Fibroblast of skin of back (primary cell): Measurements from ENCODE around the gene DBF4B.

ENCODE experiments used
- DNase-seq: peaks from one replicate; pipeline ENCODE4 v3.0.0-alpha.2; 2013

DBF4B gene

DNA sequence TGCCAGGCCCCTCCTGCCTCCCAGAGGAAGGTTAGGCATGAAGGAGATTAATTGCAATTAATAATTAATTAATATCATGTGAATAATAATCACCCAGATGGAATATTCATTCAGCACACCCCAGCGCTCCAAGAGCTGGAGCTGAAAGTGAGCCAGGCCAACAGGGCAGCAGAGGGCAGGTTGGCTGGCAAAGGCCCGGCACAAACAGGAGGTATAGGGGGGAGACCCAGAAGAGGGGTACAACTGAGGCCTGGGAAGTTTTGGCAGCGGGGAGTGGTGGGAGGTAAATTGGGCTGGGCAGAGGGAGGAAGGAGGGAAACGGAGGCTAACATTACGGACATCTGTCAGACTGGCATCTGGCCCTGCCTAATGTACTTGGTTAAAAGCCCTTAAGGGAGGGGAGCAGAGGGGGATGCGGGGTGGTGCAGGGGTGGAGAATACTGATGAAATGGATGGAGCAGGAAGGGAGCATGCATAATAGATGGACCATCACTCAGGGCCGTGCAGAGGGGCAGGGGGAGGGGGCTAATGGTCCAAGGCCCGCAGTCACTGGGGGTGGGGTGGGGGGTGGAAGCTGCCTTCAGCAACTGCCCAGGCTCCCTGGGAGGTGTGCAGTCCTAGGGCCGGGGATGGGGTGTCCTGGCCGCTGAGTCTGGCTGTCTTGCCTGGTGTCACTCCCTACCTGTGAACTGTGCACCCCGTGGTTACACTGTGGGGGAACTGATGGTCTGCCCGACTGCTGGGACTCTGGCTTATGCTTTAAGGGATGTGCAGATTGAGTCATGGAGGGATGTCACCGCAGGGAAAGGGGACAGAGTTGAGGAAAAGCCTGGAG lies 52.2 kb downstream of the DBF4B start:
- DNase-seq: no peak

DNA sequence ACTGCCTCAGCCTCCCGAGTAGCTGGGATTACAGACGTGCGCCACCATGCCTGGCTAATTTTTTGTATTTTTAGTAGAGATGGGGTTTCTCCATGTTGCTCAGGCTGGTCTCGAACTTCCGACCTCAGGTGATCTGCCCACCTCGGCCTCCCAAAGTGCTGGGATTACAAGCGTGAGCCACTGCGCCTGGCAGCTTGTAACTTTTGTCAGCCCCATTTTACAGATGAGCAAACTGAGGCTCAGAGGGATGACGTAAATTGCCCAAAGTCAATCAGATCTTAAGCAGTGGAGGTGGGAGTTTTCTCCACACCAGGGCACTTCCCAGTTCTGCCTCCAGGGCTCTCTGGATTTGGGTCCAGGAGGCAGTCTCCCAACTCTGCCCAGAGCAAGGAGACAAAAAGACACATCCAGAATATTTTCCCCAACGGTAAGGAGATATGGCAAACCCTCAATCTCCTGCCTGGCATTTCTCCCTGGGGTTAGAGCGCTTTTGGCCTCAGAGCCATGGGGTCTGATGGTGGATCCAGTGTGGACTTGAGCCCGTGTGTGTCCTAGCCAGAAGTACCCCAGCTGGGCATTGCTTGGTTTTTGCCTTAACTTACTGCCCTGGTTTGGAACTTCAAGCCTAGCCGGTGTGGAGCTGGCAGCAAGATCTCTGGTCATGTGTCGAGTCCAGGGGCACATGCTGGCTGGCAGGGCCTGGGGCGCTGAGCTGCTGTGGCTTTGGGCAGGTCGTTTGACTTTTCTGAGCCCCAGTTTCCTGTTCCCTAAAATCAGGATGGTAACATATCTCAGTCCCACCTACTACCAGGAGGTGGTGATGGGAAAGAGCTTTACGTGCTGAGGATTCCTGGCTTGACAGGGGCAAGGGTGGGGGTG lies 53.7 kb downstream of the DBF4B start:
- DNase-seq: no peak

DNA sequence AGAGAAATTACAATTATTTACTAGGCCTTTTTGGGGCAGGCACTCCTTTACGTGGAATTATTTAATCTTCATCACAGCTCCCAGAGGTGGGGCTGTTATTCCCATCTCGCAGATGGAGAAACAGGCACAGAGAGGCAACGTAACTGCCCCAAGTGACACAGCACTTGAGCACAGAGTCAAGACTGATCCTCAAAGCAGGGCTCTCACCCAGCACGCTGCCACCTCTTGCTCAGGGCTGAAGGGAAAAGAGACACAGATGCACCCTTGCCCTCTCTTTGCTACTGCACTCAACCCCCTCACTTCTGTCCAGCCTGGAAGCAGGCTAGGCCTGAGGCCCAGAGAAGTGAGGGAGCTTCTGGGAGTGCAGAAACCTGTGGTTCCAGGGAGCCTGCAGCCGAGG lies 54.7 kb downstream of the DBF4B start:
- DNase-seq: no peak

DNA sequence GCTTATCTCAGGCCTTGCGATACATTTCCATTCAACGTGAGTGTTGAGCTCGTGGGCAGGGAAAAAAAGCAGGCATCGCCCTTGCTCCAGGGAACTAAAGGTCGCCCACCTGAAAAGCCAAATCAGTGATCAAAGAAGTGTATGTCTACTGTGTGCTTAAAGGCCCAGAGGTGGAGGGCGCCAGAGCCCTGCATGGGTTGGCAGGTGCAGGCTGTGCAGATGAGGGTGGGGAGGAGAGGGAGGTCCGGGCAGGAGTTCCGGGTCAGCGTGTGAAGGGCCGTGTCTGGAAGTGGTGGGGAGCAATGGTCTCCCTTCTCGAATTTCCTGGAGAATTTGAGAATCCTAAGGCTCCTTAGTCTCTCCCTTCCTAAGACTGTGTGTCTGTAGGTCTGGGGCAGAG lies 57.5 kb downstream of the DBF4B start:
- DNase-seq: no peak

DNA sequence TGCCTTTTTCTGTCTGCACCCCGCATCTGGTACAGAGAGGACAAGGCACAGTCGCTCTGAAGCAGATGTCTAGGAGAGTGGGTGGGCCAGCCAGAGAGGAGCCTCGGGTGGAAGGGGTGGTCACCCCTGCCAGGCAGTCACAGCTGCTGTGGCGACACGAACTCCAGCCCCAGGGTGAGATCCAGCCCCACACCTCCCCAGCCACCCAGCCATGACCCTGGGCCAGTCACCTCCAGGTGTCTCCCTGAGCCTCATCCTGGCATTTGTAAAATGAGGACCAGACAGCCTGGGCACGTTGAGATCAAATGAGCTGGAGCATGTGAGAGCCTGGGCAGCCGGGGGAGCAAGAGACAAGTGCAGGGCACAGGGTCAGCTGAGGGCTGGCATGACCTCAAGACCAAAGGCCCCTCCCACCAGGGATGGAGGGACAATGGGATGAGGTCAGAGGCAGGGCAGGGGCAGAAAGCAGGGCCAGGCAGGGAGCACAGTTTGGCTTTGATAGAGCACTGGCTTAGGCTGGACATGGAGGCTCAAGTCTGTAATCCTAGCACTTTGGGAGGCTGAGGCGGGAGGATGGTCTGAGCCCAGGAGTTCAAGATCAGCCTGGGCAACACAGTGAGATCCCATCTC lies 58.1 kb downstream of the DBF4B start:
- DNase-seq: no peak

DNA sequence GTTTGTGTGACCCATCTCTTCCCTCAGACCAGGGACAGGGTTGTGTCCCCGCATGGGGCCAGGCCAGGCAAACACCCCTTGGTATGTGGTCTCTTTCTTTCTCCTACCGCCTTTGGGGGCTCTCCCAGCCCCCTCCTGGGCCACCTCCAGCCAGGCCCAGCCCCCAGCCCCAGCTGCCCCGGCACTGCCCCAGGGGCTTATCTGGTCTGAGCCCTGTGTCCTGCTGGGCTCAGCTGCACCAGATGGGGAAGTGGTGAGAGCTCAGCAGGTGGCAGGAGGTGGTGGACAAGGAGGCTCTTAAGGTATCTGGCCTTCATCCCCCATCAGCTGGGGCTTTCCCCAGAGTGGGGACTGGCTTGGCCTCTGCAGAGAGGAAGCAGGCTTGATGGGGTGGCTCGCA lies 59.0 kb downstream of the DBF4B start:
- DNase-seq: no peak

DNA sequence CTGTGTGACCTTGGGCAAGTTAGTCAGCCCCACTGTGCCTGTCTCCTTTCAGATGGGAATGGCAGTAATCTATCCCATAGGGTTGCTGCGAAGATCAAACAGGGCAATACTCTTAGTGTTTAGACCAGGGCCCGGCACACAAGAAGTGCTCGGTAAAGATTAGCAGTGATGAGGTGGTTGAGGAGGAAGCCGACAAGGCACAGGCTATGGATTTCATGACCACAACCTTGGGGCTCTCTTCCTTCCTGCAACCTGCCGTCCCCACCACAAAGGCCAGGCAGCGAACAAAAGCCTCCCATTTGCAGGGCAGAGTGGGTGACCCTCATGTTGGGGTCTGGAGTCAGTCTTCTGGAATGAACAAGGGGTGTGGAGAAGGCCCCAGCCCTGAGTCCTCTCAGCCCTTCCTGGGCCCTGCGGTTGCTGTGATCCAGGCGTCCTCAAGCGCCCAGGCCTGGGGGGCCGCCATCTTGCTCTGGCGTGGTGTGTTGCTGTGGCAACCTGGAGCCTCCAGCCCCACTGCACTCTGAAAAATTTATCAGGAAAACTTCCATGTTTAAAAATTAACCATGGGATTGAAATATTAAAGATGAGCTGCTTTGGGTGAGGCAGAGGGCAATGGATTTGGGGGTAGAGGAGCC lies 60.2 kb downstream of the DBF4B start:
- no peak for DNase-seq

DNA sequence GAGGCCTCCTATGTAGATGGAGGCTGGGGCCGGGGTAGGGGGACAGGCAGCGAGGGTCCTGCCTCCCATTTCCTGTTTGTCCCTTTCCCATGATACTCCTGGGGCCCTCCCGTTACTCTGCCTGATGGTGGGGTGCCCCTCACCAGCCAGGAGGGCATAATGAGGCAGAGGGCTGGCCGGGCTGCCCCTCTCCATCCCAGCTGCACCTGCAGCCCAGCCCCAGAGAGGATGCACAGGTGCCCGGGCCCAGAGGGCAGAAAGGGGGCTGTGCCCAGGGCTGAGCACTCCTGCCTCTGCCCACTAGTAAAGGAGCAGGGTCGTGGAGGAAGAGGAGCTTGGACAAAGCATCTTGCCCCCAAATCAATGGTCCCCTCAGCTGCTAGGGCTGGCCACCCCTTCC lies 60.8 kb downstream of the DBF4B start:
- no peak for DNase-seq

DNA sequence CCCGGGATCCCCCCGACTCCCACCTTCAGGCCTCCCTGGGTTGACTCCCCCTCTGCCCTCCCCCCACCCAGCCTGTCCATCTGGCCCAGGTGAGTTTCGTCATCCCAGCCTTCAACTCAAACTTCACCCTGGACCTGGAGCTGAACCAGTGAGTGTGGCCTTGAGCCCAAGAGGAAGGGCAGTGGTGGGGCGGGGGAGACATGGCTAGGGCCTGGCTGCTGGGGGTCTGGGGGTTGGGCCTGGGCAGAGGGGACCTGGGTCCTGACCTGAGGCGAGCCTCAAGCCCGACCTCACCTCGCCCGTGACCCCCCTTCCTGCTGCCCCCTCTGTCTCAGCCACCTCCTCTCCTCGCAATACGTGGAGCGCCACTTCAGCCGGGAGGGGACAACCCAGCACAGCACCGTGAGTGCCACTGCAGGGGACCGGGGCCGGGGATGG lies 61.2 kb downstream of the DBF4B start:
- no peak for DNase-seq

DNA sequence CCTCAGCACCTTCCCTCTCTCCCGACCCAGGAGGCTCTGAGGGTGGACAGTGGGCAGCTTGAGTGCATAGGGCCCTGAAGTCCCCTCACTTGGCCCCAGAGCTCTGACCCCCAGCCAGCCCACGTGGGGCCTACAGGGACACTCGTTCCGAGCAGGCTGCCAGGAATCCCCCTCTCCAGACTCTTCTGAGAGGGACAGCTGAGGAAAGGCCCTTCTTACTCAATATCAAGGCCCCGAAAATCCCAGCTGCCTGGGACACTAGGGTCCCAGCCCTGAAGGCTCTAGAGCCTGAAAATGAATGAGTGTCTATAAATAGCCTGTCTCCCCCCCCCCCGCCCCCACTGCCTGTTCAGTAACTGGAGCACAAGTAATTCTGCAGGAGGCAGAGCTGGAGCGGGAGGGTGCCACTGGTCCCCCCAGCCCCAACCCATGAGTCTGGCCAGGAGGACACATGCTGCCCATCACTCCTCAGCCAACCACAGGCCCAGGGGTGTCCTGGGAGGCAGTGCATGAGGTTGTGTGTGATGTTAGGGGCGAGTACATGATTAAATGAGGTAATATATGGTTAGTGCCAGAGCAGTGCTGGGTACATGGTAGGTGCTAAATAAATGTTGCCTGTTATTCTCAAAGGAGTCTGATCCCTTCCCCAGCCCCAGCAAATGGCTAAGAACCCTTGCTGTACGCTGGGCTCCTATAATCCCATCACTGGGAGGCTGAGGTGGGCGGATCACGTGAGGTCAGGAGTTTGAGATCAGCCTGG lies 61.9 kb downstream of the DBF4B start:
- DNase-seq: no peak

DNA sequence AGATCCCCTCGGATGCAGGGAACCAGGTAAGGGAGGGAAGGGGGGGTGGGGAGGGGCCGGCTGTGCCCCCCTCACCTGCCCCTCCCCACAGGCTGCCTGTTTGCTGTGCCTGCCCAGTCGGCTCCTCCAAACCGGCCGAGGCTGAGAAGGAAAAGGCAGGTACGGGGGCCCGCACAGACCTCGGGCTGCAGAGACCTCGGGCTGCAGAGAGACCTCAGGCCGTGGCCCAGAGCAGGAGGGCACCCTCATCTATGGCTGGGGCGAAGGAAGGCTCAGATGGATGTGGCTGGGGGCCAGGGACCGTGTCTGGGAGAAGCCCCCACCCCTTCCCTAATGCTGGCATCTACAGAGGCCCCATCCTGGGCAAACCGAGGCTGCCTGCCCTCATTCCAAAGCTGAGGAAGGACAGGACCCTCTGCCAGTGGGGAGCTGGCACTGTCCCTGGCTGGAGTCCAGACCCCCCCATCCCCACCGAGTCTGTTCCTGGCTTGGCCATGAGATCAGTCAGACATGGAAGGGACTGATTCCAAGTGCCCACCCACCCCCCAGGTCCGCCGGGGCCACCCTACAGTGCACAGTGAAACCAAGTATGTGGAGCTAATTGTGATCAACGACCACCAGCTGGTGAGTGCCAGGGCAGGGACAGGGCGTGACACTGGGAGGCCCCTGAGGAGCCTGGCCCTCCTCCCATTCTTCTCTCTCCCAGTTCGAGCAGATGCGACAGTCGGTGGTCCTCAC lies 64.0 kb downstream of the DBF4B start:
- no peak for DNase-seq

DNA sequence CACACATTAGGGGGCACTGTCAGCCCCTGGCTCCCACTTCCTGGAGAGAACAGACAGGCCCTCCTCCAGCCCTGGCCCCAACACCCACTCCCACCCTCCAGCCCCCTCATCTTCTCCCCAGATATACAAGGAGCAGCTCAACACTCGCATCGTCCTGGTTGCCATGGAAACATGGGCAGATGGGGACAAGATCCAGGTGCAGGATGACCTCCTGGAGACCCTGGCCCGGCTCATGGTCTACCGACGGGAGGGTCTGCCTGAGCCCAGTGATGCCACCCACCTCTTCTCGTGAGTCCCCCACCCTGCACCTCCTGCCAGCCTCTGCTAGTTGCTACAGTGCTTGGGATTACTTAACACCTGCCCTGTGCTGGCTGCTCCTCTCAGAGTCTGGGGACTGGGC lies 64.7 kb downstream of the DBF4B start:
- DNase-seq: no peak

DNA sequence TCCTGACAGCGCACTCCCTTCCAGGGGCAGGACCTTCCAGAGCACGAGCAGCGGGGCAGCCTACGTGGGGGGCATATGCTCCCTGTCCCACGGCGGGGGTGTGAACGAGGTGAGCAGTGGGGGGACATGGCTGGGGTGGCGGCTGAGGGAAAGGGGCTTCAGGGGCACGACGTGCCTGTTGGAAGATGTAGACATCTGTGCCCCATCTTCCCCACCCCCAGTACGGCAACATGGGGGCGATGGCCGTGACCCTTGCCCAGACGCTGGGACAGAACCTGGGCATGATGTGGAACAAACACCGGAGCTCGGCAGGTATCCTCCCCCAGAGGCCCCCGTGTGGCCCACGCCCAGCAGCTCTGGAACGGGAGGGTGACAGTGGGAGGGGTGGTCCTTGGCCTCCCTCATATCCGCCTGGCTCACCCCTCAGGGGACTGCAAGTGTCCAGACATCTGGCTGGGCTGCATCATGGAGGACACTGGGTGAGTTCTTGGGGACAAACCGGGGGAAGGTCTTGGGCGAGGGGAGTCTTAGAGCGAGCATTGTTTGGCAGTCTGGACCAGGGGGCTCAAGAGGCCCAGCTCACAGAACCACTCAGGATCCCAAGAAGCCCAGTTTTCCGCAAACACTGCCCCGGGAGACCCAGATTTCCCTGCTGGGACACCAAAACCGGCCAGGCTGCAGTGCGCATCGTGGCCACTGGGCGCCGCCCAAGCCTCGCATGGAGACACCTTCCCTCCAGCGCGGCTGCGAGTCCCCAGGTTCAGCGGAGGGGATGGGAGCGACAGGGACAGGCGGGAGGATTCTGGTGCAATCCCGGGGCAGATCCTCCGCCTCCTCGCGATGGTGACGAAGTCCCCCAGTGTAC lies 66.0 kb downstream of the DBF4B start:
- peak; percentile 77 for DNase-seq

DNA sequence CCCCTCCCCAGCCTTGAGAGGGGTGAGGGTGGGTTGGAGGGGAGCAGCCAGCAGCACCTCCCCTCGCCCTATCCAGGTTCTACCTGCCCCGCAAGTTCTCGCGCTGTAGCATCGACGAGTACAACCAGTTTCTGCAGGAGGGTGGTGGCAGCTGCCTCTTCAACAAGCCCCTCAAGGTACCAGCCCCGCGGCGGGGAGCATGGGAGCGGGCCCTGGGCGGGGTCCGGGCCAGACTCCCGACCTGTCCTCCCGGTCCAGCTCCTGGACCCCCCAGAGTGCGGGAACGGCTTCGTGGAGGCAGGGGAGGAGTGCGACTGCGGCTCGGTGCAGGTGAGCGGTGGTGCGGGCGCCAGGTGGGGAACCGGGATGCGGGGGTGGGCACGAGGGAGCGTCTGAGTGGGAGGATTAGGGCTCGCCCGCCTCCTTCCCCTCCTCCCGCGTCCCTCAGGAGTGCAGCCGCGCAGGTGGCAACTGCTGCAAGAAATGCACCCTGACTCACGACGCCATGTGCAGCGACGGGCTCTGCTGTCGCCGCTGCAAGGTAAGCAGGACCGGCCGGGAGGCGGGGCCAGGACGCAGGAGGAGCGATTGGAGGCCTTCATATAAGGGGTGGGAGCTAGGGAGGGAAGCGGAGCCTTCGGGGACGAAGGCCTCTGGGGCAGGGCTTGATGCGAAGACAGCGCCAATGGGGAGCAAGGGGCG lies 66.8 kb downstream of the DBF4B start:
- DNase-seq: peak; percentile 97

DNA sequence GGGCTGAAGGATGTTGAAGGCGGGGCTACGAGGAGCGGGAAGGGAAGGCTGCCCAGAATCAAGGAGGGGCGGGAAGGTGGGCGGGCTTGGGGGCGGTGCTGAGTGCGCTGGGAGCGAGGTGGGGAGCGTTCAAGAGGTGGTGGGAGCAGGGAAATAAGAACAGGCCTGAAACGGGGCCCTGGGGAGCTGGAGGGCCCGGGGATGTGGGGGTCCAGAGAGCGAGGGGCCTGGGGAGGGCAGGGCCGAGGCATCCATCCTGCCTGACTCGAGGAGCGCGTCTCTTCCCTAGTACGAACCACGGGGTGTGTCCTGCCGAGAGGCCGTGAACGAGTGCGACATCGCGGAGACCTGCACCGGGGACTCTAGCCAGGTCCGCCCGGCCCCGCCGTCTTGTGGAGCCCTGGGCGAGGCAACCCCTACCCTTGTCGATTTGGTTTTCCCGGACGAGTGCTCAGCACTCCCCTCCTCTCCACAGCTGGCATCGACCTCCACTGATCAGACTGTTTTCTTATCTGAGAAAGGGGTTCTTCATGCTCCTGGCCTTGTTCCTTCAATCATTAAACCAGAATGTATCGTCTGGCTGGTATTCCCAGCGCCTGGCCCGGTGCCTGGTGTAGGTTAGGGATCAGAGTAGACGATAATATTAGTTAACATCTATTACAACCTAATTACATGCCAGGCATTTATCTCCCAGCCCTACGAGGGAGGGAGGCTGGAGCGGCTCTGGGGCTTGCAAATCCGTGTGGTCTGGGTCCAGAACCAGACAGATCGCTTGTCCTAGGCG lies 67.6 kb downstream of the DBF4B start:
- DNase-seq: no peak

DNA sequence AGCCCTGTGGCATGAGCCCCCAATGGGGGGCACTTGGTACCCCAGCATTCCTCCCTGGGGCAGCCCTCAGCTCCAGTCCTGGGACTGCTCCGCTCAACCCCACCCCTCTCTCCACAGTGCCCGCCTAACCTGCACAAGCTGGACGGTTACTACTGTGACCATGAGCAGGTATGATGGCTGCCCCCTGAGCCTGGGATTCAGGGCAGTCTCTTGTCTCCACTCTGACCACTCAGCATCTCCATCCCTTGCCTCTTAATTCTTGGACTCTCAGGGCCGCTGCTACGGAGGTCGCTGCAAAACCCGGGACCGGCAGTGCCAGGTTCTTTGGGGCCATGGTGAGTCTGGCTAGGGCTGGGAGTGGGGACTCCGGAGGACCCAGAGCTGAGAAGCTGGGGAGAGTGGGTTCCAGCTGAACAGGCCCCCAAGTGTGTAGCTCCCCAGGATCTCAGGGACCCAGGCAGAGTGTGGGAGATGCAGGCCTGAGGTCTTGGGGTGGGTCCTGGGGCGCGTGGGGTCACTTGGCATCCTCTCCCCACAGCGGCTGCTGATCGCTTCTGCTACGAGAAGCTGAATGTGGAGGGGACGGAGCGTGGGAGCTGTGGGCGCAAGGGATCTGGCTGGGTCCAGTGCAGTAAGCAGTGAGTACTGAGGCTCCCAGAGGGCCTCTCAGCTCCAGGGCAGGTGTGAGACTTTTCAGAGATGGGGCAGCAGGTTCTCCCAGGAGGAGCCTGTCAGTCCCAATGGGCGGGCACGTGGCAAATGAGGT lies 68.3 kb downstream of the DBF4B start:
- no peak for DNase-seq

DNA sequence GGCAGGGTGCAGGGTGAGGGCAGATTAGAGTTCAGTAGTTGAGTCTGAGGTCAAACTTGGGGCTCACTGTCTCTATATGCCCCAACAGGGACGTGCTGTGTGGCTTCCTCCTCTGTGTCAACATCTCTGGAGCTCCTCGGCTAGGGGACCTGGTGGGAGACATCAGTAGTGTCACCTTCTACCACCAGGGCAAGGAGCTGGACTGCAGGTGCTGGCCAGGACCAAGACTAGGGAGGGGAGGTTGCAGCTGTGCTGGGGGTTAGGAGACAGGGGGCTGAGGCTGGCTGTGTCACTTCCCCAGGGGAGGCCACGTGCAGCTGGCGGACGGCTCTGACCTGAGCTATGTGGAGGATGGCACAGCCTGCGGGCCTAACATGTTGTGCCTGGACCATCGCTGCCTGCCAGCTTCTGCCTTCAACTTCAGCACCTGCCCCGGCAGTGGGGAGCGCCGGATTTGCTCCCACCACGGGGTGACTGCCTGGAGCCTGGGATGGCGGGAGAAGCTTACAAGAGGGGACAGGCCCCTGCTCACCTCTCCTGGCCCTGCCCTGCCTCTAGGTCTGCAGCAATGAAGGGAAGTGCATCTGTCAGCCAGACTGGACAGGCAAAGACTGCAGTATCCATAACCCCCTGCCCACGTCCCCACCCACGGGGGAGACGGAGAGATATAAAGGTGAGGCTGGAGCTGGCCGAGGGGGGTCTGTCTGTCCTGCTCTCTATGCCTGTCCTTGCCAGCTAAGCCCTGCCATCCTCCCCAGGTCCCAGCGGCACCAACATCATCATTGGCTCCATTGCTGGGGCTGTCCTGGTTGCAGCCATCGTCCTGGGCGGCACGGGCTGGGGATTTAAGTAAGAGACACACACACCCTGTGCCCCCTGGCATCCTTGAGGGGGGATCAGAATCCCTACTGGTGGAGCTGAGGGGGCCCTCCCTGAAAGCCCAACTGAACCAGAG lies 69.2 kb downstream of the DBF4B start:
- DNase-seq: no peak
